ENCODE results near the gene GRB2.
"Not testable (repeated sequence)": the region's sequence is repeated elsewhere in the genome, so short reads cannot be mapped to it uniquely, and the experiment has no call there.

GRB2 gene

GRCh38 chr17:75348386-75349012 lies 57.0 kb downstream of the GRB2 start:
- DNase-seq: no peak

DNA sequence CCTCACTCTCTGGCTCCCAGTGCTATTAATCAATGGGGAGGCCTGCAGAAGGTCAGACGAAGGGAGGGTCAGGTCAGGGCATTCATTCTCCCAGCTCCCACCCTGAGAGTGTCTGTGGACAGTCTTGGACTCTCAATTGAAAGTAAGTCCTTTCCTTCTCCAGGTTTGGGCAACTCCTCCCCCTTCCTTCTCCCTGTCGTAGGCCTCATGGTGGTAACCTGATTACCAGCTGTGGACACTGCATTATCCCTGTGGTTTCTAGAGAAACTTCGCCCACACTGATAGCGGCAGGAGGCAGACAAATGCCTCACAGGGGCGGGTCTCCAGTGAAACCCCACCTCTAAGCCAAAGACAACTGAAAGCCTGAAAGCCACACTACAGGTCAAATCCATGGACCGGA lies 58.6 kb downstream of the GRB2 start:
- no peak for DNase-seq

DNA sequence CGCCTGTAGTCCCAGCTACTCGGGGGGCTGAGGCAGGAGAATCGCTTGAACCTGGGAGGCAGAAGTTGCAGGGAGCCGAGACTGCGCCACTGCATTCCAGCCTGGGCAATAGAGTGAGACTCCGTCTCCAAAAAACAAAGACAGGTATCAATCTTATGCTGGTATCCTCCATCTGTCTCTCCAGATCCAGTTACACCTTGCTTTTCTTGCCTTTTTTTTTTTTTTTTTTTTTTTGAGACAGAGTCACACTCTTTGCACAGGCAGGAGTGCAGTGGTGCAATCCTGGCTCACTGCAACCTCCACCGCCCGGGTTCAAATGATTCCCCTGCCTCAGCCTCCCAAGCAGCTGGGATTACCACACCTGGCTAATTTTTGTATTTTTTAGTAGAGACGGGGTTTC lies 59.1 kb downstream of the GRB2 start:
- DNase-seq: not testable (repeated sequence)

DNA sequence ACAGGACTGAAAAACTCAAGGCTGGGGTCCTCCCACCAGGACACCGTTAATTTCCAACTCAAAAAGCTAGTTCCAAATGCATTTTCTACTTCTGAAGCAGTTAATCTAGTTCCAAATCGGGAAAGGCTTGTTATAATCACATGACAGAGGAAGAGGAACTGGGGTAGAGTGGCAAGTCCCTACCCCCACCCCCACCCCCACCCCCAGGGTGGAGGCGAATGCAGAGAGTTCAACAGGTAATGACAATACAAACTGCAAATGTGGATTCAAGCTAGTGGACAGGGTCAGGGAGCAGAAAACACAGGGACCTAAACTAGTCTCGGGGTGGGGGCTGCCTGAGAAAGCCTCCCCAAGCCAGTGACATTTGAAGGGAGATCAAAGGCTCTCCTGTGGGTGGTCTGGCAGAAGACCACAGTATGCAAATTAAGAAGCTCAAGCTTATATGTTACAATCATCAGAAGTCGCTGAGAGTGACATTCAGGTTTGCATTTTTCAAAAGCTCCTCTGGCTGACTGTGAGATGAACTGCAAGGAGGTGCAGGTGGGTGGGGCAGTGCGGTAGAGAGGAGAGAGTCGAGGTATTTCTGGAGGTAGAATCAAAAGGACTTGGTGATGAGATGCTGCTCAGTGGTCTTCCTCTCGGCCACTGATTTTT lies 59.8 kb downstream of the GRB2 start:
- no peak for DNase-seq

DNA sequence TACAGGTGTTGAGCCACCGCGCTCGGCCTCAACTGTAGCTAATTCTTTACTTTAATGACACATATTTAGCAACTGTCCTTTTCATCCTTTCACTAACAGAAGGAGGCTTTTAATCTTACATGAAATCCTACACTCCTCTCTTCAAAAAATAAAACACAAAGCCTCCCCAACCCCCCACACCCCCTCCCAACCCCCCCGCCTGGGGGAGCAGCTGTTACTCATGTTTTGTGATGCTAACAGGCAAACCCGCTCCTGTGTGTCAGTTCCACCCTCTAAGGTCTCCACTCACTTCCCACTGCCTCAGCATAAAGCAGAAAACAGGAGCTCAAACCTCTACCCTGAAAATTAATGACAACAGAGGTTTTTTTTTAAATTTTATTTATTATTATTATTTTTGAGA lies 60.8 kb downstream of the GRB2 start:
- no peak for DNase-seq

DNA sequence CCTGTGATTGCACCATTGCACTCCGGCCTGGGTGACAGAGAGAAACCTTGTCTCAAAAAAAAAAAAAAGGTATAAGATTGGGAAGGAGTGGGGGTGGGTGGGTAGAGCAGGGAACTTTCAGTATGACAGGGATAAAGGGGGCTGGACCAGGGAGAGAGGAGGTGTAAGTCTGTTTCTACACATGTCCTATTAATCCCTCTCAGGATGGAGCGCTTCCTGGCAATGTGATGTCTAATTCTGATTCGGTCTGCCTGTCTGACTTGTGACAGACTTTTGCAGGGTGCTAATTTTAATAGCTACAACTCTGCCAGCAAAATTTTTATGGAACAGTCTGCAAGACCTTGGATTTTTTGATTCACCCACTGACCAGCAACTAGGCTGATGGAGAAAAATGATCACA lies 62.5 kb downstream of the GRB2 start:
- DNase-seq: no peak

- DNase-seq: no peak
These were observed 63.5 kb downstream of the GRB2 start for GRCh38 chr17:75341784-75342486.

DNA sequence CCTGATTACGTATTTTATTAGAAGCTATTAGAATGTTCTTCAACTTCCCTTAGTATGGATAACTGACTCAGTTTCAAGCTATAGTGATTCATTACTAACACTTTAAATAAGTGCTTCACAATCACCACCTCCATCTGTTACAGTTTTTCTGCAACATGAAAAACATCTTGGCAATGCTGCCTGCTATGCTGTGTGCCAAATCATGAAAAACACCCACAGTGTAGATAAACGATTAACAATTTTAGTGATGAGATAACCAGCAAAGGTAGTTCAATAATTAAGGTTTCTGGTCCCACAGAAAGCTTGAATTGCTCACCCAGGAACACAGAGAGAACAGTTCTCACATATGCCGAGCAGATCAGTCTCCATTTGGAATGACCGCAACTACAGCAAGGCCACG lies 64.8 kb downstream of the GRB2 start:
- no peak for DNase-seq

- DNase-seq: no peak
These were observed 65.5 kb downstream of the GRB2 start for GRCh38 chr17:75339971-75340370.

GRCh38 chr17:75338335-75338734 lies 67.1 kb downstream of the GRB2 start:
- DNase-seq: no peak

DNA sequence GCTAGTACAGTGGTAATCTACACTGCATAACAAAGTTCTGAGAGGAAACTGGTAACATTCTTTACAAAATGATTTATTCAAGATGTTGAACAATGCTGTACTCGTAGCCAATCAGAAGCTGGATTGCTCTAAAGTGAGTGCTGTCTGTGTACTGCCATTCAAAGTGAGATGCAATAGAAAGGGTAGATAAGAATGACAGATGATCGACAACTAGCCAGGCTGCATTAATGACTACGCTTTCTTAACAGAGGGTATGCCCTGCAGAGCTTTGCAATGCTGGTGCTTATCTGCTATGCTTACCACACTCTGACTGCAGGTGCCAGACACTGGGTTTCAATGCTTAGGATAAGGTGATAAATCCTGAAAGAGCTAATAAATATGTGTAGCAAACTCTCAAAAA lies 70.2 kb downstream of the GRB2 start:
- no peak for DNase-seq

- DNase-seq: no peak
These were observed 70.8 kb downstream of the GRB2 start for GRCh38 chr17:75334723-75335122.

- no peak for DNase-seq
These were observed 73.8 kb downstream of the GRB2 start for GRCh38 chr17:75331671-75332070.

GRCh38 chr17:75327757-75328156 lies 77.7 kb downstream of the GRB2 start:
- DNase-seq: no peak

DNA sequence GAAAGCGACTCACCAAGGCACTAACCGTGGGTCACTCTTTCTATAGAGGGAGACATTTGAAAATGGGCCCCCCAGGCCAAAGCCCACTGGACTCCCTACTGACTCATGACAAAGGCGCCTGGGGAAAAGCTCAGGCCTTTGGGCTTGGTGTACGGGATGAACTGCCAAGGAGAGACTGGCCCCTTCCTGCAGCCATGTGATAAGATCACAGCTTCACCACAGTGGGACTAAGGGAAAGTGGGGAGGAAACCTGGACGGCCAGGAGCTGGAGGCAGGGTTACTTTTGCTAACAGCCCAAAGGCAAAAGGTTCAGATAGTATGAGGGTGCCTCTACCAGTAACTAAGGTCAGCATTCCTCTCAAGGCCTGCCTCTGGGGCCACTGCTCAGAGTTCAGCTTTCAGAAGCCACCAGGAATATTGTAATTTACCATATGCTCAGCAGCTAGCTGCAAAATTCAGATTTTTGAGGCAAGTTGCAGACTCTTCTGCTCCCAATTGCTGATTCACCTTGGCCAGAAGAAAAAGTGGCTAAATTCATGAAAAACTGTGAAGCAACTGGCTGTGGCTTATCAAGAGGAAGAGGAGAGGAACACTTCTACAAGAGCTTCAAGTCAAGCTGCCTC lies 79.1 kb downstream of the GRB2 start:
- no peak for DNase-seq

GRCh38 chr17:75325827-75326225 lies 79.7 kb downstream of the GRB2 start:
- no peak for DNase-seq

DNA sequence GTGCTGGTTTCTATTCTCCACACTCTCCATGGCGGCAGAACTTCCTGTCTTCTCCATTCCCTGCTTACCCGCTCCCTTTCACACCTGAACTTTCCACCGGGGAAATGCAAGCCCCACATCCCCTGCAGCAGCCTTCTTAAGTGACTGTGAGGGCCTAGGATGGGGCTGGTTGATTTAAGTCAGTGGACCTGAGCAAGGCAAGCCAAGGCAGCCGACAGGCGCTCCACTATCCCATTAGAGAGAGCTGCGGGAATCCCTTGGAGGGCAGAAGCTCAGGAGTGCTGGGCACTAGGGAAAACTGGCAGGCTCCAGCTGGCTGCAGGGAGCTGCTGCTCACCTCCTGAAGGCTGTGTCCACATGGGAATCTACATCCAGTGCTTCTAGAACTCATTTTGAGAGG lies 80.1 kb downstream of the GRB2 start:
- DNase-seq: no peak

- no peak for DNase-seq
These were observed 84.0 kb downstream of the GRB2 start for GRCh38 chr17:75321506-75321905.

DNA sequence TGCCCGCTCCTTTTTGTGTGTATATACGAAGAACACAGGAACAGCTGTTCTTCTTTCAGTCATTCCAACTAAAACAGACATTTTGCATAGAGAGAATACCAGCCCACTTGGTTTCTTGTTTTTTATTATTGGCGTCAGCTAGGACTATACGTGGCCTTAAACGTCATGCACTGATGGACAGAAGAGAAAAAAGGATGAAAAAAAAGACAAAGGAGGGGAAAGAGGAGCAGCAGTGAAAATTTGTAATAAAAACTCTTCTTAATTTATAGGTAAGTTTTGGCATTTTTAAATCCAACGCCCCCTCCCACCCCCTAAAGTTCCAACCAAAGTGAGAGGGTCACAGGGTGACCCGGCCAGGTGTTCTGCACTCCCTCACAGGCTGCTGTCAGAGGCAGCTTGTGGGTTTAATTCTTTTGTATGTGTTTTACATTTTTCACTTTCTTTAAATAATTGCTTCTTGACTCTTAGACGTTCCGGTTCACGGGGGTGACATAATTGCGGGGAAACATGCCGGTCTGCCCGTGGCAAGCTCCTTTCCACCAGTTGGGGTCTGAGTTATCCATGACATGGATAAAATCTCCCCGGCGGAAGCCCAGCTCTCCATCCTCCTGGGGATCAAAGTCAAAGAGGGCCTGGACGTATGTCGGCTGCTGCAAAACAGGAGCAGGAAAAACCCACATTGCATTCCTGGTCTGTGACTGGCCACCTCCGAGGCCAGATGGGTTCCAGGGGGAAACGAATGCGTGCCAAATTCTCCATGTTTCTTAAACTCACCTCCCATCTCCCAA lies 85.4 kb downstream of the GRB2 start:
- DNase-seq: no peak

- DNase-seq: no peak
These were observed 86.8 kb downstream of the GRB2 start for GRCh38 chr17:75318615-75319222.

DNA sequence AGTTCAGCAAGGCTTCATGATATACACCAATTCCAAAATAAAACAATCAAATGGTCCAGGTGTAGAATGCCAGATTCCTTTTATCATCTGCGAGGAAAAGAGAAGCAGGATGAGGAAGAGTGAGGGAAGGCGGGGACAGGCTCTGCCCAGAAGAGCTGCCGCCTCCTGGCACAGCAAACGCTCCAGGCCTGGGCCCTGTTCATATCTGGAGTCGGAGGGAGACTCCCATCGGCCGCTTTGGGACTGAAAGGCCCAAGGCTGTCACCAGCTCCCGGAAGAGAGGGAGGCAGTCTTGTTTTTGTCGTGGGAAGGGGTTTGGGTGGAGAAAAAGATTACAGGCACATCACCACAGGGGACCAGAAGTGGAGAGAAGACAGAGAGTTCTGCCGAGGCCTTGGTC lies 87.3 kb downstream of the GRB2 start:
- DNase-seq: no peak

- DNase-seq: no peak
These were observed 87.8 kb downstream of the GRB2 start for GRCh38 chr17:75317671-75318070.

- no peak for DNase-seq
These were observed 89.2 kb downstream of the GRB2 start for GRCh38 chr17:75316253-75316652.
